ENCODE results near the gene F11R. TPM values are rescaled to one million over a fixed set of nuclear protein-coding genes. Genes with fewer than 3 reads are reported as not detected.
"Not testable (repeated sequence)": the region's sequence is repeated elsewhere in the genome, so short reads cannot be mapped to it uniquely, and the experiment has no call there.

Gene F11R

DNA sequence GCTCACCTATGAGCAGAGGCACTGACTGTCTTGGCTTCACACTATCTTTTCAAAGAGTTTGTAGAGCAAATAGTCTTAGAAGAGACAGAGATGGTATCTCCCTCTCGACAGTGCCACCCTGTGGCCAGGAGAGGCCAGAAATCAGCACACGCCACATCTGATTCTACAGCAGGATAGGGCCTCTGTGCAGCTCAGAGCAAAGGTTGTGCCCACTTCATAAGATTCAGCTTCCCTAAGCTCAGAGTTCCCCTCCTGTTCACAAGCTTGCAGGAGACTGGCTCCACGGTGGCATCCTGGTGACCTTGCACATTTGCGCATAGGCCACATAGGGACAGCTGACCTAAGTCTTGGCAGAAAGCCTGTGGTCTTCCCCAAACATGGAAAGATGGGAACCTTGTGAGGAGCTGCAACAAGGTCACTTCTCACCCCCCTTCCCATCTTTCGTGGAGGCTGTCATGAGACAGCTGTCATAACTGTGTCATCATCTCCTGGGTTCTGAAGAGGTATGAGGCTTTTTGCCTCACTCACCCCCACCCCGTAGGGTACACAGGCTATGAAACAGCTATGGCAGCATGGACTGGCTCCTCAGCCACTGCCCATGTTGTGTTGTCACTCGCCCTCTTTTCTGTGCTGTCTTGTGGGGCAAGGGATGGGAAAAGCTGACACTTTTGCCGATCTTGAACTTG lies 69.4 kb downstream of the F11R start:
- Histone ChIP-seq H3K9me3 (replicated peaks; ENCODE audit: low read length) (no peaks in the 10 kb centered on the region), H3K4me3 (ENCODE audit: low read length) (no peak overlapping the region), H3K4me2 (ENCODE audit: low read length) (no peak overlapping the region), H3K27me3 (ENCODE audit: control insufficient read depth, insufficient read depth, low read length) (peaks cover 25% of the 10 kb centered on the region), H3K4me1 (ENCODE audit: control insufficient read depth, insufficient read depth, low read length) (no peaks in the 10 kb centered on the region), H3K9ac (ENCODE audit: low read depth, low read length) (no peak overlapping the region), H3K36me3 (ENCODE audit: insufficient read depth, low read length) (no peaks in the 10 kb centered on the region)

DNA sequence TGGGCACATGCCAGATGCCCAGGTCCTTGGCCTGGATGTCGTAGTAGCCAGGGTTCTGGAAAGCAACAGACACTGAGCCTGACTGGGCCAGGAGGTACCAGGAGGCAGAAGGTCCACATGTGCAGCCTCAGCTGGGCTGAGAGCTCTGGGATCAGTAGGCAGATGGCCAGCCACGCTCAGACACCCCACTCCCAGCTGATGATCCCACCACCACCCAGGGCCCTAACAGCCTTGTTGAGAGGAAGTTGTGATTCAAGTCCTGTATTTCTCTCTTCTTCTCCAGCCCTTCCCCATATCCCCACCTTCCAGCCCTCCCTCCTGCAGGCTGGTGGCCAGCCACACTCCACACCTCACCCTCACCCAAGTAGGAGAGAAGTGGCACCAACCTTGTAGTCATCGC lies 70.3 kb downstream of the F11R start:
- H3K4me2 ChIP-seq (ENCODE audit: low read length), result no peak overlapping the region
- H3K4me1 ChIP-seq (ENCODE audit: control insufficient read depth, insufficient read depth, low read length), result no peaks in the 10 kb centered on the region
- H3K36me3 ChIP-seq (ENCODE audit: insufficient read depth, low read length), result no peaks in the 10 kb centered on the region
- no peak overlapping the region for H3K9ac ChIP-seq (ENCODE audit: low read depth, low read length)
- H3K27me3 ChIP-seq (ENCODE audit: control insufficient read depth, insufficient read depth, low read length), result peaks cover 25% of the 10 kb centered on the region
- no peaks in the 10 kb centered on the region for H3K9me3 ChIP-seq (replicated peaks; ENCODE audit: low read length)
- no peak overlapping the region for H3K4me3 ChIP-seq (ENCODE audit: low read length)

DNA sequence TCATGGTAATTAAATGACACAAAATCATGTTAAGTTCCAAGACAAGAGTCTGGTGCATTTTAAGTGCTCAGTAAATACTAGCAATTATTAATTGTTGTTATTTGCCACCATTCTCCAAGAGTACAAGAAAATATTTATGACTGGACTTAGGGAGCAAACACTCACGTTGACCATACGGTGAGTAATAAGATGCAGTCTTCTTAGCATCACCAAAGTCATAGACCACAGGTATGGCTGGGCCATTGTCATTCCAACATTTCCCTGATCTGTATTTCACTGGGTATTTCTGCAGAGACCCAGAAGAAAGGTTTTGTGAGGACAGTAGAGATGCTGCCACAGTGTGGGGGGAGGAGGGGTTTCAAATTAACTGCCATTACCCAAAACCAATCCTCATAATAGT lies 71.1 kb downstream of the F11R start:
- Histone ChIP-seq H3K36me3 (ENCODE audit: insufficient read depth, low read length) (no peaks in the 10 kb centered on the region), H3K9ac (ENCODE audit: low read depth, low read length) (no peak overlapping the region), H3K4me2 (ENCODE audit: low read length) (no peak overlapping the region), H3K4me1 (ENCODE audit: control insufficient read depth, insufficient read depth, low read length) (no peaks in the 10 kb centered on the region), H3K9me3 (replicated peaks; ENCODE audit: low read length) (no peaks in the 10 kb centered on the region), H3K4me3 (ENCODE audit: low read length) (no peak overlapping the region), H3K27me3 (ENCODE audit: control insufficient read depth, insufficient read depth, low read length) (peaks cover 25% of the 10 kb centered on the region)

DNA sequence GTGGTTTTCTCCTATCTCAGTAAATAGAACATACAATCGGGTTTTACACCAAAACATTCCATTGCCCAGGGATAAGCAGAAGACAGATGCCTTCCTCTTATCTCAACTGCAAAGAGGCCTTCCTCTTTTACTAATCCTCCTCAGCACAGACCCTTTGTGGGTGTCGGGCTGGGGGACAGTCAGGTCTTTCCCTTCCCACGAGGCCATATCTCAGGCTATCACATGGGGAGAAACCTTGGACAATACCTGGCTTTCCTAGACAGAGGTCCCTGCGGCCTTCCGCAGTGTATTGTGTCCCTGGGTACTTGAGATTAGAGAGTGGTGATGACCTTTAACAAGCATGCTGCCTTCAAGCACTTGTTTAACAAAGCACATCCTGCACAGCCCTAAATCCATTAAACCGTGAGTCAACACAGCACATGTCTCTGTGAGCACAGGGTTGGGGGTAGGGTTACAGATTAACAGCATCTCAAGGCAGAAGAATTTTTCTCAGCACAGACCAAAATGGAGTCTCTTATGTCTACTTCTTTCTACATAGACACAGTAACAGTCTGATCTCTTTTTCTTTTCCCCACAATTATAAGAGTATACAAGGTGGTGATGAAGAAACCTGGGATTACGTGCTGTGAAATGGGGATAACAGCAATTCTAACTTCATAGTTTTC lies 71.6 kb downstream of the F11R start:
- H3K4me1 ChIP-seq (ENCODE audit: control insufficient read depth, insufficient read depth, low read length); H3K9me3 ChIP-seq (replicated peaks; ENCODE audit: low read length); H3K36me3 ChIP-seq (ENCODE audit: insufficient read depth, low read length); H3K9ac ChIP-seq (ENCODE audit: low read depth, low read length); H3K4me3 ChIP-seq (ENCODE audit: low read length); H3K4me2 ChIP-seq (ENCODE audit: low read length): not testable (repeated sequence)
- peaks cover 25% of the 10 kb centered on the region for H3K27me3 ChIP-seq (ENCODE audit: control insufficient read depth, insufficient read depth, low read length)

DNA sequence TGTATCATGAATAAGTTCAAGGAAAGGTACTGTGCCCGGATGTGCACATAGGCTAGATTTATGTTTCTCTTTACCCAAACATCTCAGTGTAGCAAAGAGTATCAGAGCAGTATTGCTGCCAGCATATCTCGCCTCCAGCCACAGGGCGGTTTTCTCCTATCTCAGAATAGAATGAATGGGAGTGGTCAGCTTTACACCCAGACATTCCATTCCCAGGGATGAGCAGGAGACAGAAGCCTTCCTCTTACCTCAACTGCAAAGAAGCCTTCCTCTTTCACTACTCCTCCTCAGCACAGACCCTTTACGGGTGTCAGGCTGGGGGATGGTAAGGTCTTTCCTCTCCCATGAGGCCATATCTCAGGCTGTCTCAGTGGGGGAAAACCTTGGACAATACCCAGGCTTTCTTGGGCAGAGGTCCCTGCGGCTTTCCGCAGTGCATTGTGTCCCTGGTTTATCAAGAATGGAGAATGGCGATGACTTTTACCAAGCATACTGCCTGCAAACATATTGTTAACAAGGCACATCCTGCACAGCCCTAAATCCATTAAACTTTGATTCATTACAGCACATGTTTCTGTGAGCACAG lies 73.7 kb downstream of the F11R start:
- H3K4me2 ChIP-seq (ENCODE audit: low read length); H3K9ac ChIP-seq (ENCODE audit: low read depth, low read length); H3K4me1 ChIP-seq (ENCODE audit: control insufficient read depth, insufficient read depth, low read length); H3K9me3 ChIP-seq (replicated peaks; ENCODE audit: low read length); H3K4me3 ChIP-seq (ENCODE audit: low read length); H3K36me3 ChIP-seq (ENCODE audit: insufficient read depth, low read length): not testable (repeated sequence)
- peaks cover 15% of the 10 kb centered on the region for H3K27me3 ChIP-seq (ENCODE audit: control insufficient read depth, insufficient read depth, low read length)

DNA sequence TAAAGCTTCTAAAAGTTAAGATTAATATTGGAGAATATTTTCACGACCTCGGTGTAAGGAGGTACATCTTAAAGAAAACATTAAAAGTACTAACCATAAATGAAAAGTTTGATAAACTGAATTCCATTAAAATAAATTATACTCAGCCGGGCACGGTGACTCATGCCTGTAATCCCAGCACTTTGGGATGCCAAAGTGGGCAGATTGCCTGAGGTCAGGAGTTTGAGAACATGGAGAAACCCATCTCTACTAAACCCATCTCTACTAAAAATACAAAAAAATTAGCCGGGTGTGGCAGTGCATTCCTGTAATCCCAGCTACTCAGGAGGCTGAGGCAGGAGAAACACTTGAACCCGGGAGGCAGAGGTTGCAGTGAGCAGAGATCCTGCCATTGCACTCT lies 75.1 kb downstream of the F11R start:
- H3K36me3 ChIP-seq (ENCODE audit: insufficient read depth, low read length); H3K4me1 ChIP-seq (ENCODE audit: control insufficient read depth, insufficient read depth, low read length); H3K4me2 ChIP-seq (ENCODE audit: low read length); H3K9ac ChIP-seq (ENCODE audit: low read depth, low read length); H3K27me3 ChIP-seq (ENCODE audit: control insufficient read depth, insufficient read depth, low read length); H3K4me3 ChIP-seq (ENCODE audit: low read length); H3K9me3 ChIP-seq (replicated peaks; ENCODE audit: low read length): not testable (repeated sequence)

Small RNA genes lying within 50 kb of the gene (small RNA-seq; reads per million reads assigned to genes)
- not detected for gene AL591806.2
